ENCODE results near the gene LRRC52.

DNA sequence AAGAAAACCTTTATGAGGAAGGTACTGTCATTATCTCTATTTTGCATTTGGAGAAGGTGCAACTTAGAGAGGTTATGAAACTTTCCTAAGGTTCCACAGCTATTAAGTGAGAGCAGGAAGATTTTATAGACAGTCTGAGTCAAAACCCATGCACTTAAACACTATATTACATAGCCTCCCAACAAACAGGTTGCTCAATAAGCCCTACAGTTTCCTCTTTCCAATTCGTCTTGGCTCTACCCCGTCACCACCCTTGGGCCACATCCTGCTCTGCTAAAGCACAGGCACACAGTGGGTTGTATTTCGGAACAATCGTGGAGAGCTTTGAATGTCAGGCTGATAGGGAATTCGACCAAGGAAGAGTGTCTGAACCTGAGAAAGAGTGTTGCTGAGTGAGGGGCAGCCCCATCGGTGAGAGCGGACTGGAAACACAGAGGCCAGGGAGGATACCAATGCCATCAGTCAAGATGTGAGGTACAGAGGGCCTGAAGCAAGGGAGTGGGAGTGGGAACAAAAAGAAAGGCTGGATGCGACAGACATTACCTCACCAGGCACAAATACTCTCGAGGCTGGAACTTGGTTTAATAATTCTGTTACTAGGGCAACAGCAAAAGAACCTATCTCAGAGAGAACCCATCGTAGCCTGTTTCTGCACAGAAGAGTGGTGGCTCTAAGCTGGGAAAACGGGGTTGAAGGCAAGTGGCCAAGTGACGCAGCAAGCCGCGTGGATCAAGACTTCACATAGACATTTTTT, 6.3 kb upstream of the LRRC52 start:
- TF ChIP-seq CTCF (IDR thresholded peaks at IDR 0.05) (no peak), POLR2A (IDR thresholded peaks at IDR 0.05) (no peak)
